HepG2 (cell line): ENCODE measurements around the gene SKIDA1. TPM values are rescaled to one million over a fixed set of nuclear protein-coding genes. Genes with fewer than 3 reads are reported as not detected.

Source experiments
- ASH2L ChIP-seq: fragments of 300-600, 200-600 bp; sonication (generic); IDR thresholded peaks from 2 replicates; pipeline ENCODE4 v1.7.0; 2017; ENCODE audit warnings: low read depth, mild to moderate bottlenecking, moderate library complexity, mixed read lengths, low read length; ENCODE audit not compliant: insufficient read length
- KDM5A ChIP-seq: fragments of 200-600 bp; sonication (generic); IDR thresholded peaks from 2 replicates; pipeline ENCODE4 v1.7.0; 2018; ENCODE audit warnings: antibody characterized with exemption, mild to moderate bottlenecking, low read length, borderline replicate concordance
- NAIF1 ChIP-seq: sonication (generic); formaldehyde crosslinking; IDR thresholded peaks from 2 replicates; pipeline ENCODE4 v1.5.0; 2020; ENCODE audit warnings: mild to moderate bottlenecking, missing genetic modification reagents, borderline replicate concordance
- NCOA1 ChIP-seq: sonication (generic); formaldehyde crosslinking; IDR thresholded peaks from 2 replicates; pipeline ENCODE4 v1.9.0; 2021; ENCODE audit warnings: missing genetic modification reagents
- RFX5 ChIP-seq: IDR thresholded peaks from 2 replicates; pipeline ENCODE4 v1.6.1; 2011; ENCODE audit warnings: low read depth, low read length, improper control_type of control experiment
- RXRA ChIP-seq: sonication (generic); formaldehyde crosslinking; IDR thresholded peaks from 2 replicates; pipeline ENCODE4 v1.5.1; 2020; ENCODE audit warnings: missing genetic modification reagents
- SMAD1 ChIP-seq: sonication (generic); formaldehyde crosslinking; IDR thresholded peaks from 2 replicates; pipeline ENCODE4 v1.4.0; 2020; ENCODE audit warnings: missing genetic modification reagents, low read depth, mild to moderate bottlenecking, borderline replicate concordance
- STAG1 ChIP-seq: sonication (generic); formaldehyde crosslinking; IDR thresholded peaks from 2 replicates; pipeline ENCODE4 v1.4.0; 2020; ENCODE audit warnings: missing genetic modification reagents
- YY1 ChIP-seq: IDR thresholded peaks from 2 replicates; pipeline ENCODE4 v1.6.1; 2011; ENCODE audit warnings: low read length, low read depth, moderate library complexity, mild to moderate bottlenecking; ENCODE audit not compliant: insufficient read depth, insufficient replicate concordance
- ZBTB7B ChIP-seq: sonication (generic); formaldehyde crosslinking; IDR thresholded peaks from 2 replicates; pipeline ENCODE4 v1.4.0; 2020; ENCODE audit warnings: missing genetic modification reagents
- ZNF451 ChIP-seq: sonication (generic); formaldehyde crosslinking; IDR thresholded peaks from 2 replicates; pipeline ENCODE4 v1.5.0; 2020; ENCODE audit warnings: mild to moderate bottlenecking, missing genetic modification reagents
- ZNF782 ChIP-seq: sonication (generic); formaldehyde crosslinking; IDR thresholded peaks from 2 replicates; pipeline ENCODE4 v1.4.0; 2020; ENCODE audit warnings: missing genetic modification reagents, mild to moderate bottlenecking, borderline replicate concordance
- ZNF792 ChIP-seq: IDR thresholded peaks from 2 replicates; pipeline ENCODE4 v1.6.1; 2016
- ZSCAN12 ChIP-seq: sonication (generic); formaldehyde crosslinking; IDR thresholded peaks from 2 replicates; pipeline ENCODE4 v1.9.0; 2021; ENCODE audit warnings: mild to moderate bottlenecking, missing genetic modification reagents
- polyA plus RNA-seq, 8 experiments: library from polyadenylated mRNA; depleted of rRNA in 3 of 8; stranded (reverse) in 7 of 8; unstranded in 1 of 8; fragments of >200 nt; fragmentation: Illumina TruSeq in 4 of 8; extraction: Trizol in 4 of 8; gene quantifications; 2 replicates each; pipeline versions ENCODE4 v1.2.1 to v1.2.3, GENCODE V29; 2011 to 2016; ENCODE audit warnings: low read depth in 4 of 8, missing spikeins in 1 of 8, mixed read lengths in 1 of 8; ENCODE audit not compliant: insufficient read depth in 1 of 8
- total RNA-seq, 5 experiments: library from RNA; depleted of rRNA; stranded (reverse); fragments of >200 nt; fragmentation: Illumina TruSeq; extraction: Trizol; gene quantifications; 2 replicates each; pipeline ENCODE4 v1.2.3, GENCODE V29; 2016; ENCODE audit warnings: low read depth in 1 of 5
- TF ChIP-seq, protein P1 (sequence below): IDR thresholded peaks from 2 replicates; pipeline ENCODE4 v1.6.1; 2018; ENCODE audit warnings: missing genetic modification reagents, mild to moderate bottlenecking, missing compliant biosample characterization
- TF ChIP-seq, protein P2 (sequence below): sonication (generic); formaldehyde crosslinking; IDR thresholded peaks from 2 replicates; pipeline ENCODE4 v1.8.0; 2022; ENCODE audit warnings: low read depth, missing genetic modification reagents
- TF ChIP-seq, protein P3 (sequence below): sonication (generic); formaldehyde crosslinking; IDR thresholded peaks from 2 replicates; pipeline ENCODE4 v1.4.0; 2020; ENCODE audit warnings: missing genetic modification reagents
- TF ChIP-seq, protein P4 (sequence below): sonication (generic); formaldehyde crosslinking; IDR thresholded peaks from 2 replicates; pipeline ENCODE4 v1.9.0; 2021; ENCODE audit warnings: missing genetic modification reagents, borderline replicate concordance

Gene SKIDA1
- total and polyA plus RNA-seq, 2 of the 13 experiments (the other 11 are each of a cell fraction or from before 2014, with no cell fraction given) = 0.73 to 1.5 TPM

DNA sequence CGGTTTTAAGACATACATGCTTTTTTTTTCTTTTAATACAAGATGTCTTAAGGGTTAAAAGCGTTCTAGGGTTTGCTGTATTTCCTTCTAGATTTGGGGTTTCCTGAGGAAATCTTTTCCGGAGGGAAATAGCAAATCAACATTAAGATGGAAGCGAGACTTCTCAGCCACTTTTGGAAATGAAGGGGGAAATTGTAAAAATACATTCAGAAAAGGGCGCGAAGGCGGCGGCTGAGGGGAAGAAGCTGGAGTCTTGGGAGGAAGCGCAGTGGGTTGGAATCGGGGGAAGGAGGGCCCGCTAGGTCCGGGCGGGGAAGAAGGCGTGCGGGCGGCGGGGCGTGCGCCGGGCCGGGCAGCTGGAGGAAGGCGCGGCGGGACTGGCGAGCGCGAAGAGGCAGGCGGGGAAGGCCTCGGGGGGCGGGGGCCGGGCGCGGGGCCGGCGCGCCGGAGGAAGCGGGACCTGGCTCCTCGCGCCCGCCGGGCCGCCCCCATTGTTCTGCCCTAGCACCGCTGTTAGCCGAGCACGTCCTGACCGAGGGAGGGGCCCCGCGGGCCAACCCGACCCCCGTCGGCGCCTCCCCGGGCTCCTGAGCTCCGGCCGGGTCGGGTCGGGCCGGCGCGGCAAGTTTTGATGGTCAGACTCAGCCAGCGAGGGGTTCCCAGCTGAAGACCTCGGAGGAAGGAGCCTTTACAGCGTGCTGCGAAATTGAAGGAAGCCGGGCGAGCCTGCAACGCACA lies 1.5 kb upstream of the SKIDA1 start (continued):
- TF ChIP-seq, protein P1, sequence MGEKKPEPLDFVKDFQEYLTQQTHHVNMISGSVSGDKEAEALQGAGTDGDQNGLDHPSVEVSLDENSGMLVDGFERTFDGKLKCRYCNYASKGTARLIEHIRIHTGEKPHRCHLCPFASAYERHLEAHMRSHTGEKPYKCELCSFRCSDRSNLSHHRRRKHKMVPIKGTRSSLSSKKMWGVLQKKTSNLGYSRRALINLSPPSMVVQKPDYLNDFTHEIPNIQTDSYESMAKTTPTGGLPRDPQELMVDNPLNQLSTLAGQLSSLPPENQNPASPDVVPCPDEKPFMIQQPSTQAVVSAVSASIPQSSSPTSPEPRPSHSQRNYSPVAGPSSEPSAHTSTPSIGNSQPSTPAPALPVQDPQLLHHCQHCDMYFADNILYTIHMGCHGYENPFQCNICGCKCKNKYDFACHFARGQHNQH = no peak; the same call in 1 of the 2 replicates
- TF ChIP-seq STAG1 (CRISPR knock-in tag) (peak; percentile 16; the same call in 1 of the 2 replicates), ZBTB7B (CRISPR knock-in tag) (peak; percentile 91), NAIF1 (CRISPR knock-in tag) (0 out of 2 replicates have a peak, but pooled peaks have one; percentile 69), ZNF792 (CRISPR knock-in tag) (peak; percentile 12; the same call in 1 of the 2 replicates), SMAD1 (CRISPR knock-in tag) (no peak), ZNF782 (CRISPR knock-in tag) (no peak), RFX5 (no peak), KDM5A (peak; percentile 39; the same call in 1 of the 2 replicates), ZSCAN12 (CRISPR knock-in tag) (peak; percentile 60; the same call in 1 of the 2 replicates), NCOA1 (CRISPR knock-in tag) (no peak), YY1 (peak; percentile 86), ZNF451 (CRISPR knock-in tag) (no peak), ASH2L (peak; percentile 79), RXRA (CRISPR knock-in tag) (peak; percentile 60; the same call in 1 of the 2 replicates)
- TF ChIP-seq, protein P2, sequence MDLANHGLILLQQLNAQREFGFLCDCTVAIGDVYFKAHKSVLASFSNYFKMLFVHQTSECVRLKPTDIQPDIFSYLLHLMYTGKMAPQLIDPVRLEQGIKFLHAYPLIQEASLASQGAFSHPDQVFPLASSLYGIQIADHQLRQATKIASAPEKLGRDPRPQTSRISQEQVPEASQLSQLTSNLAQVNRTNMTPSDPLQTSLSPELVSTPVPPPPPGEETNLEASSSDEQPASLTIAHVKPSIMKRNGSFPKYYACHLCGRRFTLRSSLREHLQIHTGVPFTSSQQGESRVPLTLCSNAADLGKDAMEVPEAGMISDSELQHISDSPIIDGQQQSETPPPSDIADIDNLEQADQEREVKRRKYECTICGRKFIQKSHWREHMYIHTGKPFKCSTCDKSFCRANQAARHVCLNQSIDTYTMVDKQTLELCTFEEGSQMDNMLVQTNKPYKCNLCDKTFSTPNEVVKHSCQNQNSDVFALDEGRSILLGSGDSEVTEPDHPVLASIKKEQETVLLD (CRISPR knock-in tag) = peak; percentile 92
- TF ChIP-seq, protein P3, sequence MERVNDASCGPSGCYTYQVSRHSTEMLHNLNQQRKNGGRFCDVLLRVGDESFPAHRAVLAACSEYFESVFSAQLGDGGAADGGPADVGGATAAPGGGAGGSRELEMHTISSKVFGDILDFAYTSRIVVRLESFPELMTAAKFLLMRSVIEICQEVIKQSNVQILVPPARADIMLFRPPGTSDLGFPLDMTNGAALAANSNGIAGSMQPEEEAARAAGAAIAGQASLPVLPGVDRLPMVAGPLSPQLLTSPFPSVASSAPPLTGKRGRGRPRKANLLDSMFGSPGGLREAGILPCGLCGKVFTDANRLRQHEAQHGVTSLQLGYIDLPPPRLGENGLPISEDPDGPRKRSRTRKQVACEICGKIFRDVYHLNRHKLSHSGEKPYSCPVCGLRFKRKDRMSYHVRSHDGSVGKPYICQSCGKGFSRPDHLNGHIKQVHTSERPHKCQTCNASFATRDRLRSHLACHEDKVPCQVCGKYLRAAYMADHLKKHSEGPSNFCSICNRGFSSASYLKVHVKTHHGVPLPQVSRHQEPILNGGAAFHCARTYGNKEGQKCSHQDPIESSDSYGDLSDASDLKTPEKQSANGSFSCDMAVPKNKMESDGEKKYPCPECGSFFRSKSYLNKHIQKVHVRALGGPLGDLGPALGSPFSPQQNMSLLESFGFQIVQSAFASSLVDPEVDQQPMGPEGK (CRISPR knock-in tag) = peak; percentile 99
- TF ChIP-seq, protein P4, sequence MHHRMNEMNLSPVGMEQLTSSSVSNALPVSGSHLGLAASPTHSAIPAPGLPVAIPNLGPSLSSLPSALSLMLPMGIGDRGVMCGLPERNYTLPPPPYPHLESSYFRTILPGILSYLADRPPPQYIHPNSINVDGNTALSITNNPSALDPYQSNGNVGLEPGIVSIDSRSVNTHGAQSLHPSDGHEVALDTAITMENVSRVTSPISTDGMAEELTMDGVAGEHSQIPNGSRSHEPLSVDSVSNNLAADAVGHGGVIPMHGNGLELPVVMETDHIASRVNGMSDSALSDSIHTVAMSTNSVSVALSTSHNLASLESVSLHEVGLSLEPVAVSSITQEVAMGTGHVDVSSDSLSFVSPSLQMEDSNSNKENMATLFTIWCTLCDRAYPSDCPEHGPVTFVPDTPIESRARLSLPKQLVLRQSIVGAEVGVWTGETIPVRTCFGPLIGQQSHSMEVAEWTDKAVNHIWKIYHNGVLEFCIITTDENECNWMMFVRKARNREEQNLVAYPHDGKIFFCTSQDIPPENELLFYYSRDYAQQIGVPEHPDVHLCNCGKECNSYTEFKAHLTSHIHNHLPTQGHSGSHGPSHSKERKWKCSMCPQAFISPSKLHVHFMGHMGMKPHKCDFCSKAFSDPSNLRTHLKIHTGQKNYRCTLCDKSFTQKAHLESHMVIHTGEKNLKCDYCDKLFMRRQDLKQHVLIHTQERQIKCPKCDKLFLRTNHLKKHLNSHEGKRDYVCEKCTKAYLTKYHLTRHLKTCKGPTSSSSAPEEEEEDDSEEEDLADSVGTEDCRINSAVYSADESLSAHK (CRISPR knock-in tag) = no peak
